SK-N-DZ (cell line): ENCODE results near the gene ZSCAN32.

Experiments
- DNase-seq: peaks from one replicate; pipeline ENCODE4 v3.0.0-alpha.2; 2015; ENCODE audit warnings: low spot score

ZSCAN32 gene

GRCh38 chr16:3358871-3359270 lies 41.9 kb downstream of the ZSCAN32 start:
- no peak for DNase-seq

DNA sequence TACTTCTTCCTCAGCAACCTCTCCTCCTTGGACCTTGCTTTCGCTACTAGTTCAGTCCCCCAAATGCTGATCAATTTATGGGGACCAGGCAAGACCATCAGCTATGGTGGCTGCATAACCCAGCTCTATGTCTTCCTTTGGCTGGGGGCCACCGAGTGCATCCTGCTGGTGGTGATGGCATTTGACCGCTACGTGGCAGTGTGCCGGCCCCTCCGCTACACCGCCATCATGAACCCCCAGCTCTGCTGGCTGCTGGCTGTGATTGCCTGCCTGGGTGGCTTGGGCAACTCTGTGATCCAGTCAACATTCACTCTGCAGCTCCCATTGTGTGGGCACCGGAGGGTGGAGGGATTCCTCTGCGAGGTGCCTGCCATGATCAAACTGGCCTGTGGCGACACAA lies 44.7 kb downstream of the ZSCAN32 start:
- DNase-seq, result no peak

DNA sequence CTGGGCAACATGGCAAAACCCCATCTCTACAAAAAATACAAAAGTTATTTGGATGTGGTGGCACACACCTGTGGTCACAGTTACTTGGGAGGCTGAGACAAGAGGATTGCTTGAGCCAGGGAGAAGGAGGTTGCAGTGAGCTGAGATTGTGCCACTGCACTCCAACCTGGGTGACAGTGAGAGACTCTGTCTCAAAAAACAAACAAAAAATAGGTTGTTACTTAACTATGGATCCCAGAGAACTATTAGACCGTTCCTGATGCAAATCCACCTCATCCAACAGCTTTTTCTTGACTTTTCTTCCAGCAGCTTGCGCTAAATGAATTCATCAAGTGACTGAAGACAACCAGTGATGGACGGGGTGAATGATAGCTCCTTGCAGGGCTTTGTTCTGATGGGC lies 45.2 kb downstream of the ZSCAN32 start, which contains the start of gene OR2C1:
TSS of gene OR2C1 (plus strand) at position 301 of the 400 bp plus-strand sequence. CDS start at position 353, 52 bp downstream.
- no peak for DNase-seq

GRCh38 chr16:3349175-3349574 lies 51.6 kb downstream of the ZSCAN32 start:
- peak; percentile 14 for DNase-seq

DNA sequence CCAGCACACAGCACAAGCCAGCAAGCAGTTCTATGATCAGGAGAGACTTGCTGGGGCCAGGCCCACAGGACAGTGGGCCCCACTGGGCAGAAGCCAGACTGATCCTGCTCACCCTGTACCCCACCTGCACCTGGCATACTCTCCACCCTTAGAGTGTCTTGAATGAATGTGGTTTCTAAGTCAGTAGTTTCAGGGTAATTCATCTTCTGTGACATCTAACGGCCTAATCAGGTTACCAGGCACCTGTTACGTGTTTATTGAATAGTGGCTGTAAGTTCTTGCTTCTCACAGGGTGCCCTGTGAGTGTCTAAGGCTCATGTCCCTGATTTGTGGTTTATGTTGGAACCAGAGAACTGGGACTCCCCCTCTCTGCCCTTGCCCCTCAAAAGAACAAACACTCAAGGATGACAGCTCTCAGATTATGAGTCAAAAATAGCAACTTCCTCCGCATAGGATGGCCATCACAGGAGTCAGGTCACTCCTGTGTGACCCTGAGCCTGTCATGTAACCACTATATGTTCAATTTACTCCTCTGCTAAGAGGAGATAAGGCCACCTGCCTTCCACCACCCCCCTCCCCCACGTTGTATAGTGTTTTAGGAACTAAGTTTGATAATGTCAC lies 52.1 kb downstream of the ZSCAN32 start:
- peak; percentile 54 for DNase-seq

- DNase-seq, result peak; percentile 9
Measured at GRCh38 chr16:3347586-3347985, 53.2 kb downstream of the ZSCAN32 start.

DNA sequence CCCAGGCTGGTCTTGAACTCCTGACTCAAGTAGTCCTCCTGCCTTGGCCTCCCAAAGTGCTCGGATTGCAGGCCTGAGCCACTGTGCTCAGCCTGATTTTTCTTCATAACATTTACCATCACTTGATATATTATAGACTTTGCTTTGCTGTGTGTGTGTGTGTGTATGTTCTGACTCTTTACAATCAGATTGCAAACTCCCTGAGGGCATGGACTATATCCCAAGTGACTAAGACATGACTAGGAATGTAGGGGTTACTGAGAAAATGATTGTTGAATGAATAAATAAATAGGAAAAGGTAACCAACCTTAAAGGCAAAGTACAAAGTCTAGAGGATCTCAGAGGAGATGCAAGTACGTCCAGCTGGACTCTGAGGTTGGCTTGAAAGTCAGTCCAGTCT lies 54.8 kb downstream of the ZSCAN32 start:
- no peak for DNase-seq
